Glutamatergic neuron (in vitro differentiated cells): ENCODE data around the gene JCHAIN. TPM values are rescaled to one million over a fixed set of nuclear protein-coding genes. Genes with fewer than 3 reads are reported as not detected.
A peak's percentile ranks its signal among the peaks of the same experiment; 100 is the strongest.

Experiments used
- DNase-seq: peaks from one replicate; pipeline ENCODE4 v3.0.0; 2022
- H3K27ac Mint-ChIP-seq: one replicate; pipeline ENCODE4 v1.8.0; 2020; ENCODE audit warnings: mild to moderate bottlenecking, mixed read lengths, inconsistent platforms; ENCODE audit not compliant: unreplicated experiment
- H3K27me3 Mint-ChIP-seq: one replicate; pipeline ENCODE4 v1.8.0; 2020; ENCODE audit warnings: mild to moderate bottlenecking, moderate library complexity, mixed read lengths, inconsistent platforms; ENCODE audit not compliant: unreplicated experiment
- H3K36me3 Mint-ChIP-seq: one replicate; pipeline ENCODE4 v1.8.0; 2020; ENCODE audit warnings: mild to moderate bottlenecking, mixed read lengths, inconsistent platforms; ENCODE audit not compliant: unreplicated experiment
- H3K4me1 Mint-ChIP-seq: one replicate; pipeline ENCODE4 v1.8.0; 2020; ENCODE audit warnings: mild to moderate bottlenecking, low read depth, mixed read lengths, inconsistent platforms; ENCODE audit not compliant: unreplicated experiment
- H3K4me3 Mint-ChIP-seq: one replicate; pipeline ENCODE4 v1.8.0; 2020; ENCODE audit warnings: mild to moderate bottlenecking, mixed read lengths, inconsistent platforms; ENCODE audit not compliant: unreplicated experiment
- H3K9me3 Mint-ChIP-seq: one replicate; pipeline ENCODE4 v1.8.0; 2020; ENCODE audit warnings: mild to moderate bottlenecking, moderate library complexity, mixed read lengths, inconsistent platforms; ENCODE audit not compliant: unreplicated experiment
- CTCF ChIP-seq: fragments of 200-600 bp; sonication (generic); IDR thresholded peaks from one replicate; pipeline ENCODE4 v1.5.0; 2021; ENCODE audit not compliant: partially characterized antibody, unreplicated experiment
- total RNA-seq: library from RNA; stranded (reverse); fragmentation: NEBNext Ultra II Directional; extraction: Animal tissue kit (Norgen Biotek cat#: 25700); gene quantifications from one replicate; pipeline ENCODE4 v1.2.1, GENCODE V29; 2021; ENCODE audit not compliant: unreplicated experiment

The JCHAIN gene
- total RNA-seq, 1 donor from 2014 or later = not detected

- TF ChIP-seq CTCF = no peak
- no peaks in the 10 kb centered on the region for H3K4me1 Mint-ChIP-seq
- no peak overlapping the region for H3K4me3 Mint-ChIP-seq
- H3K36me3 Mint-ChIP-seq = no peaks in the 10 kb centered on the region
- no peaks in the 10 kb centered on the region for H3K27me3 Mint-ChIP-seq
- H3K27ac Mint-ChIP-seq = no peak overlapping the region
- DNase-seq = no peak
- H3K9me3 Mint-ChIP-seq = peaks cover 1% of the 10 kb centered on the region
Observed at GRCh38 chr4:70712604-70713452, 46.5 kb upstream of the JCHAIN start.

- H3K27me3 Mint-ChIP-seq = no peaks in the 10 kb centered on the region
- H3K4me3 Mint-ChIP-seq = no peak overlapping the region
- peaks cover 1% of the 10 kb centered on the region for H3K9me3 Mint-ChIP-seq
- TF ChIP-seq CTCF = no peak
- H3K4me1 Mint-ChIP-seq = no peaks in the 10 kb centered on the region
- H3K36me3 Mint-ChIP-seq = no peaks in the 10 kb centered on the region
- no peak overlapping the region for H3K27ac Mint-ChIP-seq
- no peak for DNase-seq
Observed at GRCh38 chr4:70712150-70712549, 45.8 kb upstream of the JCHAIN start.

- no peak for TF ChIP-seq CTCF
- H3K9me3 Mint-ChIP-seq = peaks cover 1% of the 10 kb centered on the region
- no peak overlapping the region for H3K4me3 Mint-ChIP-seq
- H3K4me1 Mint-ChIP-seq = no peaks in the 10 kb centered on the region
- no peaks in the 10 kb centered on the region for H3K36me3 Mint-ChIP-seq
- DNase-seq = no peak
- H3K27ac Mint-ChIP-seq = no peak overlapping the region
- no peaks in the 10 kb centered on the region for H3K27me3 Mint-ChIP-seq
Observed at GRCh38 chr4:70711599-70711998, 45.3 kb upstream of the JCHAIN start.

GRCh38 chr4:70709611-70710205 is 43.4 kb upstream of the JCHAIN start:
- Mint-ChIP-seq H3K4me1 (peaks cover 7% of the 10 kb centered on the region), H3K27ac (no peak overlapping the region), H3K9me3 (peaks cover 5% of the 10 kb centered on the region), H3K27me3 (peaks cover 5% of the 10 kb centered on the region), H3K4me3 (no peak overlapping the region), H3K36me3 (no peaks in the 10 kb centered on the region)
- TF ChIP-seq CTCF = no peak
- no peak for DNase-seq

GRCh38 chr4:70706516-70706915 is 40.2 kb upstream of the JCHAIN start:
- Mint-ChIP-seq H3K4me3 (peak overlapping the region; percentile 95), H3K9me3 (peaks cover 8% of the 10 kb centered on the region), H3K27ac (peak overlapping the region; percentile 6), H3K36me3 (no peaks in the 10 kb centered on the region), H3K27me3 (peaks cover 11% of the 10 kb centered on the region), H3K4me1 (peaks cover 9% of the 10 kb centered on the region)
- DNase-seq = no peak
- no peak for TF ChIP-seq CTCF
